ENCODE results near the gene JMJD7. TPM values are rescaled to one million over a fixed set of nuclear protein-coding genes. Genes with fewer than 3 reads are reported as not detected.

JMJD7 gene
- total RNA-seq, 4 donors from 2014 or later: 45.4 to 88.3 (median 60.9) TPM

DNA sequence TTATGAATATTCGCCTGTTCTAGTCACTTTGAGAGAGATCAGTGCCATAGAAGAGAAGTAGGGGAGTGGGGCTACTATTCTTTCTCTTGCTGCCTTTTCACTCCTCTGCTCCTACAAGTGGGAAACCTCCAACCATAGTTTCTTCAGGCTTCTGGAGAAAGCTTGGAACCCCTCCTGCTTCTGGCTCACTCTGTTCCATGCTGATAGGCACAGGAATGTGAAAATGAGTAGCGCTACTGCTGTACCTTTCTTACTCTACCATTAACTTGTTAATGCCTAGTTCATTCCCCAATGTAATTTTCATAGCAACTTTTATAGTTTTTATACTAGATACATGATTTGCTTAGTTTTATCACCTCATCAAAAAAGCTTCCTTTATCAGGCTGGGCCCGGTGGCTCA is 26.7 kb upstream of the JMJD7 start:
- no peaks in the 10 kb centered on the region for H3K9me3 ChIP-seq
- no peaks in the 10 kb centered on the region for H3K27me3 ChIP-seq
- no peak overlapping the region for H3K27ac ChIP-seq
- peaks cover 13% of the 10 kb centered on the region for H3K36me3 ChIP-seq
- DNase-seq (ENCODE audit: low spot score in 2 of 2): no peak
- H3K4me3 ChIP-seq: no peak overlapping the region
- TF ChIP-seq, protein P1, sequence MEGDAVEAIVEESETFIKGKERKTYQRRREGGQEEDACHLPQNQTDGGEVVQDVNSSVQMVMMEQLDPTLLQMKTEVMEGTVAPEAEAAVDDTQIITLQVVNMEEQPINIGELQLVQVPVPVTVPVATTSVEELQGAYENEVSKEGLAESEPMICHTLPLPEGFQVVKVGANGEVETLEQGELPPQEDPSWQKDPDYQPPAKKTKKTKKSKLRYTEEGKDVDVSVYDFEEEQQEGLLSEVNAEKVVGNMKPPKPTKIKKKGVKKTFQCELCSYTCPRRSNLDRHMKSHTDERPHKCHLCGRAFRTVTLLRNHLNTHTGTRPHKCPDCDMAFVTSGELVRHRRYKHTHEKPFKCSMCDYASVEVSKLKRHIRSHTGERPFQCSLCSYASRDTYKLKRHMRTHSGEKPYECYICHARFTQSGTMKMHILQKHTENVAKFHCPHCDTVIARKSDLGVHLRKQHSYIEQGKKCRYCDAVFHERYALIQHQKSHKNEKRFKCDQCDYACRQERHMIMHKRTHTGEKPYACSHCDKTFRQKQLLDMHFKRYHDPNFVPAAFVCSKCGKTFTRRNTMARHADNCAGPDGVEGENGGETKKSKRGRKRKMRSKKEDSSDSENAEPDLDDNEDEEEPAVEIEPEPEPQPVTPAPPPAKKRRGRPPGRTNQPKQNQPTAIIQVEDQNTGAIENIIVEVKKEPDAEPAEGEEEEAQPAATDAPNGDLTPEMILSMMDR (IDR thresholded peaks at IDR 0.05): no peak
- TF ChIP-seq EP300 (IDR thresholded peaks at IDR 0.05) (no peak), POLR2A (IDR thresholded peaks at IDR 0.05) (no peak), POLR2AphosphoS5 (IDR thresholded peaks at IDR 0.05) (no peak)
- peaks cover 62% of the 10 kb centered on the region for H3K4me1 ChIP-seq
- WGBS: 75% methylated on average over 3 of the region's 3 CpGs

- no peaks in the 10 kb centered on the region for H3K27me3 ChIP-seq
- H3K4me1 ChIP-seq: peaks cover 62% of the 10 kb centered on the region
- TF ChIP-seq, protein P1 (IDR thresholded peaks at IDR 0.05): no peak
- TF ChIP-seq POLR2AphosphoS5 (IDR thresholded peaks at IDR 0.05): no peak
- no peak for TF ChIP-seq EP300 (IDR thresholded peaks at IDR 0.05)
- TF ChIP-seq POLR2A (IDR thresholded peaks at IDR 0.05): no peak
- peaks cover 13% of the 10 kb centered on the region for H3K36me3 ChIP-seq
- WGBS: 75% methylated on average over 3 of the region's 3 CpGs
- H3K9me3 ChIP-seq: no peaks in the 10 kb centered on the region
- DNase-seq (ENCODE audit: low spot score in 2 of 2): no peak
- no peak overlapping the region for H3K27ac ChIP-seq
- H3K4me3 ChIP-seq: no peak overlapping the region
Observed at GRCh38 chr15:41801850-41802455, 25.9 kb upstream of the JMJD7 start.

DNA sequence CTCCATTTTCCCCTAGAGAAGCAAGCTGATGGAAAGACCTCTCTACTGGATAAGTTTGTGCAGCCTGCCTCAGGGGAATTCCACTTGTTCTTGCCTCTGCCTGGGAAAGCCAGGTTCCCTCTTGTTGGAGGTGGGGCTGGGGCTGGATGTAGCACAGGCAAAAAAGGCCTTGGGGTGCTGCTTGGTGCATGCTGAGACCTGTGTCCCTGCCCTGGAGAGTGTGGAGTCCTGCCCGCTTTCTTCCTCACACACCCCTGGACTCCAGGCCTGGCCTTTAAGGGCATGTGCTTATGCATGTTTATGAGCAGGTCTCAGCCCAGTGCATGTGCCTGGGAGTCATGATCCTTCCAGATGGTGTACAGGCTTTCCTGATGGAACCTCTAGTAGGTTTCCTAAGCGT is 23.5 kb upstream of the JMJD7 start:
- peak overlapping the region; percentile 87 for H3K27ac ChIP-seq
- 78% methylated on average over 2 of the region's 2 CpGs for WGBS

DNA sequence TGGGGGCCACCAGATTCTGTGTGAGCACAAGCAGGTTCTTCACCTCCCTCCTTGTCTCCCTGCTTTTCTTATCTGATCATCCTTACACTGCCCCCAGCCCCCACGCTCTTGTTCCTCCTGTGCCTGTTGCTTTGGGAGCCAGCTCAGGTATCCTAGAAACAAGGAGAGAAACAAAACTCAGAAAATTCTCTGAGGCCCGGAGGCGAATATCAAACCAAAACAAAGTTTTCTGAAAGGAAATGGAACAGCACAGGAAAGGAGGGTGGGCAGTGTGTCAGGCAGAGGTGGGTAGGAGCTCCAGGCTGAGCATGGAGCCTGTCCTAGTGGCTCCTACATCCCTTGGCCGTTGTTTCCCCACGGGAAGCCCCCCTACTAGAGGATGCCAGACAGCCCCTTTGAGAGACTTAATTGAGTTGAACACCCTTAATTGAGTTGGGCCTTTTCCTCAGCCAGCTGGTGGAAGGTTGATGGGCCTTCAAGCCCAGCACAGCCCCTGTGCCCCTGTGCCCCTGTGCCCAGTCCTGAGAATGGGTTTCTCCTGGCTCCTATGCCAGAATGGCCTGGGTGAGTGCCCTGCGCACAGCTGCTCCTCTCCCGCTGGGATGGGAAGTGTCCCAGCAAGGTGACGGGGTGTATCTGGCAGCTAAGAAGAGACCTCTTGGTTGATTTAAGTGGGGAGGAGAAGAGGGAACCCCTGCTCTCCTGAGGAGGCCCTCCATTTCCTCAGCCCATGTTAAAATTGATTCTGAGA is 22.8 kb upstream of the JMJD7 start:
- no peak for DNase-seq (ENCODE audit: low spot score in 2 of 2)
- no peak overlapping the region for H3K4me3 ChIP-seq
- 39% methylated on average over 6 of the region's 8 CpGs for WGBS
- H3K27ac ChIP-seq: peak overlapping the region; percentile 87
- H3K9me3 ChIP-seq: no peaks in the 10 kb centered on the region
- no peak for TF ChIP-seq POLR2A (IDR thresholded peaks at IDR 0.05)
- no peak for TF ChIP-seq POLR2AphosphoS5 (IDR thresholded peaks at IDR 0.05)
- TF ChIP-seq, protein P1 (IDR thresholded peaks at IDR 0.05): no peak
- no peak for TF ChIP-seq EP300 (IDR thresholded peaks at IDR 0.05)
- no peaks in the 10 kb centered on the region for H3K27me3 ChIP-seq
- H3K4me1 ChIP-seq: peaks cover 53% of the 10 kb centered on the region
- peaks cover 13% of the 10 kb centered on the region for H3K36me3 ChIP-seq

More for the DNA sequence above, 23.5 kb upstream of the JMJD7 start:
- Histone ChIP-seq H3K9me3 (no peaks in the 10 kb centered on the region), H3K36me3 (peaks cover 13% of the 10 kb centered on the region), H3K4me1 (peaks cover 52% of the 10 kb centered on the region), H3K27me3 (no peaks in the 10 kb centered on the region), H3K4me3 (no peak overlapping the region)
- TF ChIP-seq EP300 (IDR thresholded peaks at IDR 0.05) (no peak), POLR2A (IDR thresholded peaks at IDR 0.05) (no peak), POLR2AphosphoS5 (IDR thresholded peaks at IDR 0.05) (peak in 1 of 3 donors; percentile 15)
- TF ChIP-seq, protein P1 (IDR thresholded peaks at IDR 0.05): no peak
- DNase-seq (ENCODE audit: low spot score in 2 of 2): peak in 1 of 2 donors; percentile 72

DNA sequence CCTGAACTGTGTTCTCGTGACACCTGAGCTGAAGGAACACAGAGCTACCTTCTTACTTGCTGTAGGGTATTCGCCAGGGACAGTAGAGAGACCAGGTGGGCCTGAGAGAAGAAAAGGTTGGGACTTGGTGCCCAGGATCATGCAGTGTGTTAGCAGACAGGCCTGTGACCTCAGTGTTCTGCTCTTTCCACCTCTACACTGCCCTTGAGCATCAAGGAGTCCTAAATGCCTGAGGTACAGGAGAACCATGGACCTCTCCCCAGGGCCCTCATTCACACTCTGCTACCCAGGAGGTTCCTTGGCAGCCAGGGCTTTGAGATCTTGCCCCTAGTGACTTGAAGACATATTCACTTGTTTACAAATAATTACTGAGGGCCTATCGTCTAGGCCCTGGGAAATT is 22.2 kb upstream of the JMJD7 start:
- Histone ChIP-seq H3K9me3 (no peaks in the 10 kb centered on the region), H3K36me3 (peaks cover 8% of the 10 kb centered on the region), H3K4me1 (peaks cover 54% of the 10 kb centered on the region), H3K4me3 (no peak overlapping the region), H3K27me3 (no peaks in the 10 kb centered on the region), H3K27ac (peak overlapping the region; percentile 87)
- DNase-seq (ENCODE audit: low spot score in 2 of 2): no peak
- 67% methylated on average over 3 of the region's 3 CpGs for WGBS
- no peak for TF ChIP-seq EP300 (IDR thresholded peaks at IDR 0.05)
- TF ChIP-seq, protein P1 (IDR thresholded peaks at IDR 0.05): no peak
- TF ChIP-seq POLR2A (IDR thresholded peaks at IDR 0.05): no peak
- no peak for TF ChIP-seq POLR2AphosphoS5 (IDR thresholded peaks at IDR 0.05)
